Activated naive CD4-positive, alpha-beta T cell treated with Interleukin-2 at 50 U/mL for 16 hours (primary cell): ENCODE data around the gene ZNF107.
A peak's percentile ranks its signal among the peaks of the same experiment; 100 is the strongest.

Experiments used
- DNase-seq: peaks from one replicate; pipeline ENCODE4 v3.0.0-alpha.2; 2020

ZNF107 gene

DNA sequence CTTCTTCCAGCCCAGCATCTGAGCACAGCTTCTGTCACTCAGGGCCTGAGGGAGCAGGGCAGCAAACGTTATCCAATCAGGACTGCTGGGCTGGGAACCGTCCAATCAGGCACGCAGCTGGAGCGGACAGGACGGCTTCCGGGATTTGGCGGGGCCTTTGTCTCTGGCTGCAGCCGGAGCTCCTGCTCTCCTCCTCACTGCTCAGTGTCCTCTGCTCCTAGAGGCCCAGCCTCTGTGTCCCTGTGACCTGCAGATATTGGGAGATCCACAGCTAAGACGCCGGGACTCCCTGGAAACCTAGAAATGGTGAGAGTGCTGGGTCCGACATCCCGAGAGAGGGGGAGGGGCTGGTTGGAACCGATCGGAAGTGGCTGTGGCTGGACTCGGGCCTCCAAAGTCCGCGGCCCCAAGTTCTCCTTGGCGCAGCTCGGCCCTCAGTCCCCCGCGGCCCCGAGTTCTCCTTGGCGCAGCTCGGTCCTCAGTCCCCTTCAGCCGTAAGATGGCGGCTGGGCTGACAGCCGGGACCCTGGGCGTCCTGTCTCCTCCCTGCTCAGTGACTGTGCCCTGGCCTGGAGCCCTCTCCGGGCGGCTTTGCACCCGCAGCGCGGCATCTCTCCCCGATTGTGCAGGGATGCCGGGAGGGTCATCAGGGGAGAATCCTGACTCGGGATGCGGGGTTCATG, at the start of gene ZNF107:
ZNF107 (plus strand) TSS at position 154 of the 683 bp plus-strand sequence; CDS start at position 304, 150 bp downstream.
- peak; percentile 87 for DNase-seq

DNA sequence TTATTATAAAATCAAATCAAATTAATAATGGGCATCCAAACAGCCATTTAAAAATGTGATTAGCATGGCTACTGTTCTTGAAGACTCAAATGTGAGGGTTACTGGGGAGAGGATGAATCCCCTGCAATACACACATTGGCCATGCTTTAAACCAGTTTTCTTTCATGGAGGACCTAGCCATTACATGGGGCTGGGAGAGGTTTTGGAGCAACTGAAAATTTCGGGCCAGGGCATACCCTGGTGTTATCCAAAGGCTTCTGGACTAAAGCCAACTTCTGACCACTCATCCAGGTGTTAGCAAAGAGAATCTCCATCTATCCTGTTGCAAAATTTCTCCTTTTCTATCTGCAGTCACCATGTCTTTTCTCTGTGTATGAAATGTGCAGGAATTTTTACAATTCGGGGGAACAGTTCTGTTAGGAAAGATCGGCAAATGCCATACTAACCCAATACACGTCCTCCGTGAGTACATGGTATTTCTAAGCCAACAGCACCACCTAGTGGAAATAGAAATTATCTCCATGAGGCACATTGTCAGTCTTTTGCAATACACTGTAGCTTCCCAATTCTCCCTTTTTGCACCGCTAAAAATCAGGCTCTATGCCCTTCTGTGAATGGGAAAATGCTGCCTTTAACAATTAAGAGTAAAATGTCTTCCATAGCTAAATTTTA, 47.0 kb upstream of the ZNF107 start:
- no peak for DNase-seq

DNA sequence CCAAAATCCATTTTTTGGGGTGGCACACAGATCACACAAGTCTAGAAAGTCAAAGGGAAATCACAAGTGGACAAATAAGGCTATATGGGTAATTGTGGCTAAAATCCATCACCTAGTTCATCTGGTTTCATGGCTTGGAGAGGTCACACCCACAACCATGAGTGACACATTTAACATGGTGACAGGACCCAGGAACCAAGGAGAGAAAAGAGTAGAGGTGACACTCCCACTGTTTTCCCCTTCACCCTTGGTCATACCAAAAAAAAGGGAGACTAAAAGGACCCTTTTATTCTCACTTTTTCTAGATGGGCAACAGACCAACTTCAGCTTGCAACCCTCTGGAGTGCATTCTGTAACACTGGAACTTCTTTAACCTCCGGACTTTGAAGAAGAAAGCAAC, 46.2 kb upstream of the ZNF107 start:
- no peak for DNase-seq

DNA sequence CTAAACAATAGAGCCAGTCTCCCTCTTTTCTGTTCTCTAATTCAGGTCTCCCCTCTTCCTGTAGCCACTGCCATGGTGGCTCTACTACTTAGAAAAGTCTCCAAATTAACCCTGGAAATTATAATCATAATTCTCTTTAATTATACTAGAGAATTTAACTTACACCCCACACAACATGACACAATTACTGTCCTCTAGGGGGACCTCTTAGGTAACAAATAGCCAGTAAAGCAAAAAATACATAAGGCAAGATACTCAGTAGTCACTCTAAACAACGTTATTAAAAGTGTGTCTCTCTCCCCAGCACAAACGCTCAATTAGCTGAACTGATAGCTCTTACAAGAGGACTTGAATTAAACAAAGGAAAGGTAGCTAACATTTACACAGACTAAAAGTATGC, 44.3 kb upstream of the ZNF107 start:
- no peak for DNase-seq

DNA sequence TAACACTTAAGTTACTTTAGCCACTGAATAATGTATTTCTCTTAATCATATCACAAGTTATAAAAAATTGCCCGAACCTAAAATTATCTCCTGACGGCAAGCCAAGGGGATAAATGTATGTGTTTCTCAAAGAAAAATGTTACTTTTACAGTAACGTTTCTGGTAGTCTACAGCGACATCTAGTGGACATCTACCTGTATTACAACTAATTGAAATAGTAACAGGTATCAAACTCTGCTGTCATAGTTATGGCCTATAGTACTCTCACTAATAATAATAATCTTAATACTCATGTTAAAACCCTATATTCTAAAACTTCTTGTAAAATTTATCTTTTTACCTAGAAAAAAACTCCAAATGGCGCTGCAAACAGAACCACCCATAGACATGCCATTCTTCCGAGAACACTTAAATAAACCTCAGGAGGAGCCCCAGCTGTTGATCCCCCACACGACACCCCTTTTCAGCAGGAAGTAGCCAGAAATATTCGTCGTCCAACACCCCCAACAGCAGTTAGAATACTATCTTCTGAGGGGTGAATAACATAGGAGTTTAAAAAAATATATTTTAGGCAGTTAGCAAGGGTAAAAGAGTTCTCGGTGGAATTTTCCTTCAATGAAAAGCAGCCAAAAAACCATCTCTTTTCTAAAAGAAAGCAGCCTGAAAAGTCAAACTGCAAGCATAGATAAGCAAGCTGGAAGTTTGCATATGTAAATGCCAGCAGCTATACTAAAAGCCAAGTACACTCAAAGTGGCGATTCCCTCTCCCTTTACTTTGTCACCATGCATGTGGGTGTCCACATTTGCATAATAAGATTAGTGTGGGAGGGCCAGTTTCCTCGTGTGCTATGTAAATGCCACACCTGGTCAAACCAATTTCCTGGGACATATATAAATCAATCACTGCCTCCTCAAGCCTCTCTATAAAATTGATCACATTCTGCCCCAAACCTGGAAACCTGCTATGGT, 40.5 kb upstream of the ZNF107 start:
- DNase-seq, result no peak

DNA sequence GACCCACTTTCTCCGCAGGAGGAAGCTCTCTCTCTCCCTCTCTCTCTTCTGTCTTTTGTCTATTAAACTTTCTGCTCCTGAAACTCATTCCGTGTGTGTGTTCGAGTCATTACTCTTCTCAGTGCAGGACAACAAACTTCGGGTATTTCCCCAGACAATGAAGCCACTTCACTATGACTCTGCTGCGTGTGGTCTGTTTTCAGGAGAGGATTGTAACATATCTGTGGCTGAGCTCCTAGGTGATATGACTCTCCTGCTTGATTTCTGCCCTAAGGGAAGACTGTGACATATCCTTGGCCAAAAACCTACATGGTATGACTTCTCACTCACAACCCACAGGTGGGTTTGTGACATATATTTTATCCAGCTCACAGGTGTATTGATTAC, 39.9 kb upstream of the ZNF107 start:
- no peak for DNase-seq

DNA sequence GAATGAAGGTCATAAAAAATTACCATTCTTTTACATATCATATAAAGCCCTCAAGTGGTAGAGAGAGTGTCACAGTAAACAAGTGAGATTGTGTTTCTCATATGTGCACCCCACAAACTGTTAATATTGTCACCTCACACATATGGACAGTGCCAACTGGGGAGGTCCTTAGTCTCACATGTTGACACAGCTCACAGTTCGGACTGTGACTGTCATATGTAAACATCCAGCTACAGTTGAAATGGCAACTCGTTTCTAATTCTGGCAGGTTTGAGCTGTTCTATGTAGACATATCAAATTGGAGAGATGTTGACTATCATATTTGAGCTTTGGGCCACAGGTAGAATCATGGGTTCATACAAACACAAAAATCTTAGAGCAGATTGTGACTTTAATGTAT, 39.4 kb upstream of the ZNF107 start:
- no peak for DNase-seq

DNA sequence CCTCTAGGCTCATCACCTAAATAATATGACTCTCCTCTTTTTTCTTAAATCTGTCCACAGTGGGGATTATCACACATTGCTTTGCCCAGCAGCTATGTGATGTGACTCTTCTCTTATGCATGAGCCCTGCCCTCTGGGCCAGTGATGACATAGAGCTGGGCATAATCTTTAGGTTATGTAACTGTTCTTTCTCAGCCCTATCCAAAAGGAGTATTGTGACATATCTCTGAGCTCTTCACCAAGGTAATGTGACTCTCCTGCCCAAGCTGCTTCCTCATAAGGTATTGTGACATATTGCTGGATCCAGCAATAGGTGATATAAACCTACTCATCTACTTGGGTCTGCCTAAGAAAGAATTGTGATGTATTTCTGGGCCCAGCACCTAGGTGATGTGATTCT, 37.7 kb upstream of the ZNF107 start:
- DNase-seq, result no peak

DNA sequence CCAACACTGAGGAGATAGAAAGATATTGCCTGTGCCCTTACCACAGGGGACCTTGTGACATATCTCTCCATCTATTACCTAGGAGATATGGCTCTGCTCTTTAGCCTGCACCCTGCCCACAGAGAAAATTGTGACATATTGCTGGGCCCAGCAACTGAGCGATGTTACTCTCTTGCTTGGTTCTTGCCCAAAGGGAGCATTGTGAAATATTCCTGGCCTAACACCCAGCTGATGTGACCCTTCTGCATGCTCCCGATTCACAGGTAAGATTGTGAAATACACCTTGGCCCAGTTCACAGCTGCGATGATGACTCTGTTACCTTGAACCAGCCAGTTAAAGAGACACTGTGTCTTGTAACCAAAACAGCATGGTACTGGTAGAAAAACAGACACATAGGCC, 37.2 kb upstream of the ZNF107 start:
- no peak for DNase-seq

DNA sequence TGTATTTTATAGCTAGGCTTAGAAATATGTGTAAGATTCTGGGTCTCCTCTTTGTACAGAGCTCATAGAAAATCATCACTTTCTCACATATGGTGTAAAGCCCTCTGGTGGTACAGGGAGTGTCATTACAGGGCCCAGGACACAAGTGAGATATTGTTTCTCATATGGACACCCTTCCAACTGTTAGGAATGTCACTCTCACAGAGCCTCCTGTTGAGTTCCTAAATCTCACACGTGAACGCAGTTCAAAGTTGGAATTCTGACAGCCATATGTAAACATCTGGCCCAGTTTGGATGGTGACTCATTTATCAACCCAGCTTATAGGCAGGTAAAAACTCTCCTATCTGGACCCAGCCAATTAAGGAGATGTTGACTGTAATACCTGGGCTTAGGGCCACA, 35.4 kb upstream of the ZNF107 start:
- no peak for DNase-seq

DNA sequence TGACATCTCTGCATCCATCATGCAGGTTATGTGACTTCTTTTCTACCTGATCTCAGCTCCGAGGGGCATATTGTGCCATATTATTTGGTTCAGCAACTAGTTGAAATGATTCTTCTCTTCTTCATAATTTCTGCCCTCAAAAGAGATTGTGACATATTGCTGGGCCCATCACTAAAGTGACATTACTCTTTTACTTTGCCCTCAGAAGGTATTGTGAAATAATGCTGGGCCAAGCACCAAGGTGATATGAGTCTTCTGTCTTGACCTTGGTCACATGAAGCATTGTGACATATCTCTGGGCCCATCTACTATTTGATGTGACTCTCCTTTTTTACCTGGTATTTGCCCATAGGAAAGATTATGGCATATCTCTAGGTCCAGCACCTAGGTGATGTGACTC, 33.9 kb upstream of the ZNF107 start:
- DNase-seq, result no peak

DNA sequence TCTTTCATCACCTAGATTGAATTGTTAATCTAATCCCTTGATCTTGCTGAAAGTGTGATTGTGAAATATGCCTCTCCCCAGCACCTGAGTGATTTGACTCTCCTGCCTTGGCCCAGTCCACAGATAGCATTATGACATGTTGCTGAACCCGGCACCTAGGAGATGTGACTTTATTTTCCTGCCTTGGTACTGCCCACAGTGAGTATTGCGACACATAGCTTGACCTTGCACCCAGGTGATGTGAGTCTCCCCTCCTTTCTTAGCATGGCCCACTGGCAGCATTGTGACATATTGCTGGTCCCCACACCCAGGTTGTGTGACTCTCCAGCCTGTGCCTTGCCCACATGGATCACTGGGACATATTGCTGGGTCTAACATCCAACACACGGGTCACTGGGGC, 32.5 kb upstream of the ZNF107 start:
- DNase-seq, result no peak

DNA sequence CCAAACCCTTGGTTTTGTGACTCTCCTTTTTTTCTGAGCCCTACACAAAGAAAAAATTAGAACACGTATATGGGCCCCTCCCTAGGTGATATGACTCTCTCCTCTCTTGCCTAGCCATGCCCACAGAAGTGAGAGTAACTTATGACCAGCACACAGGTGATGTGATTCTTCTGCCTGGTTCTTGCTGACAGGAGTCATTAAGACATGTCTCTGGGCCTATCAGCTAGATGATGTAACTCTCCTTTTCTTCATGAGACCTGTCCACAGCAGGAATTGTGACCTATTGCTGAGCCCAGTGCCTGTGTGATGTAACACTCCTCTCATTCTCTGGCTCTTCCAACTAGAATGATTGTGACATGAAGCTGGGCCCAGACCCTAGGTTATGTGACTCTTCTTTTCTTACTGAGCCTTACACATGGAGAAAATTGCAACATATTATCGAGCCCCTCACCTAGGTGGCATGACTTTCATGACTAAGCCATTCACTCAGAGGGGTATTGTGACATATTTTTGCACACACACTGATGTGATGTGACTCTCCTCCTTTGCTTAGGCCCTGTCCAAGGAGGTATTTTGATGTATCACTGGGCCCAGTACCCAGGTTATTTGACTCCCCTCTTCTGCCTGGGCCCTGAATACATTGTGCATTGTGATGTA, 31.4 kb upstream of the ZNF107 start:
- DNase-seq, result no peak

DNA sequence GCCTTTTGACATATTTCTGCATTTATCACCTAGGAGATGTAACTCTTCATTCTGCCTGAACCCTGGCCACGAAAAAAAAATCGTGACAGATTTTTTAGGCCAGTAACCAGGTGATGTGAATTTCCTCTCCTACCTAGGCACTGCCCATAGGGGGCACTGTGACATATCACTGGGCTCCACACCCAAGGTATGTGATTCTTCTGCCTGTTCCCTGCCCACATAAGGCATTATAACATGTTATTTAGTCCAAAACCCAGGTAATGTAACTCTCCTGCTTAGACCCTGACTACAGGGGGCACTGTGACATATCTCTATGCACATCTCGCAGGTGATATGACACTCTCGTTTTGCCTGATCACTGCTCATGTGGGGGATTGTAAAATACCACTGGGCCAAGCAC, 29.5 kb upstream of the ZNF107 start:
- no peak for DNase-seq

DNA sequence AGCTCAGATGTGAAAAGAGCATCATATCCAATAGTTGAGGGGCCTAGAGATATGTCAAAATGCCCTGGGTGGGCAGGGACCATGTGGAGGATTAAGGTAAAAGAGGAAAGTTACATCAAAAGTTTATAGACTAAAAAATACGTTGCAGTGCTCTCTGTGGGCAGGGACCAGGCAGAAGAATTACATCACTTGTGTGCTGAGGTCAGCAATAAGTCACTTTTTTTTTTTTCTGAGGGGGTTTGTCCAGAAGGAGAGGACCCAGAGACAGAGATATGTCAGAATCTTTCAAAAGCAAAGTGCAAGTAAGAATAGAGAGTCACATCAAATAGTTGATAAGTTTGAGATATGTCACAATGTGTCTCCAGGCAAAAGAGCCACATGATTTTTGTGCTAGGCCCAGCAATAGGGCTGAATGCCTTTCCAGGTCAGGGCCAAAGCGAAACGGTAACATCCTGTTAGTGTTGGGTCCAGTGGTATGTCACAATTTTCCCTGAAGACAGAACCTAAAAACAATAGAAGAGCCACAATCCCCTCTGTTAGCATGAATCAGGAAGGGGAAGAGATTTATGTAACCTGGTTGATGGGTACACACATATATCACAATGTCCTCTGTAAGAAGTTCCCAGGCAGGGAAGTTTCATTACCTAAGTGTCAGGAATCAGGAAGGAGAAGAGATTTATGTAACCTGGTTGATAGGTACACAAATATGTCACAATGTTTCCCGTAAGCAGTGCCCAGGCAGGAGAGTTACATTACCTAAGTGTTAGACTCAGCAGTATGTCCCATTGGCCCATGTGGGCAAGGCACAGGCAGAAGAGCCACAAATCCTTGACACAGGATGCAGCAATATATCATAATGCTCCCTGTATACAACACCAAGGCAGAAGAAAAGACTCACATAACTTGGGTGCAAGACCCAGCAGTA, 28.1 kb upstream of the ZNF107 start:
- no peak for DNase-seq

DNA sequence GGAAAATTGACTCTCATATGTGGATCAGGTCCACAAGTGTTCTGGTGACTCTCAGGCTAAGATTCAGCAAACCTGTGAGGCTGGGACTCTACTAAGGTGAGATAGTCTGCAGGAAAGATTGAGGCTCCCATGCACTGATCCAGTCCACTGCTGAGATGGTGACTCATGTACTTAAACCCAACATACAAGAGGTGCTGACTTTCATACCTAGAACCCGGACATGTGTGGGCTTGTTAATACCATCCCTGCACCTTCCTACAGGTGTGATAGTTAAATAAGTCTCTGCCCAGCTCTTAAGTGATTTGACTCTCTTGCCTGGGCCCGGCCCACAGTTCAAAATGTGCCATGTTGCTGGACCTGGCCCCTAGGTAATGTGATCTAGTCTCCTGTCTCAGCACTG, 27.1 kb upstream of the ZNF107 start:
- DNase-seq, result no peak

DNA sequence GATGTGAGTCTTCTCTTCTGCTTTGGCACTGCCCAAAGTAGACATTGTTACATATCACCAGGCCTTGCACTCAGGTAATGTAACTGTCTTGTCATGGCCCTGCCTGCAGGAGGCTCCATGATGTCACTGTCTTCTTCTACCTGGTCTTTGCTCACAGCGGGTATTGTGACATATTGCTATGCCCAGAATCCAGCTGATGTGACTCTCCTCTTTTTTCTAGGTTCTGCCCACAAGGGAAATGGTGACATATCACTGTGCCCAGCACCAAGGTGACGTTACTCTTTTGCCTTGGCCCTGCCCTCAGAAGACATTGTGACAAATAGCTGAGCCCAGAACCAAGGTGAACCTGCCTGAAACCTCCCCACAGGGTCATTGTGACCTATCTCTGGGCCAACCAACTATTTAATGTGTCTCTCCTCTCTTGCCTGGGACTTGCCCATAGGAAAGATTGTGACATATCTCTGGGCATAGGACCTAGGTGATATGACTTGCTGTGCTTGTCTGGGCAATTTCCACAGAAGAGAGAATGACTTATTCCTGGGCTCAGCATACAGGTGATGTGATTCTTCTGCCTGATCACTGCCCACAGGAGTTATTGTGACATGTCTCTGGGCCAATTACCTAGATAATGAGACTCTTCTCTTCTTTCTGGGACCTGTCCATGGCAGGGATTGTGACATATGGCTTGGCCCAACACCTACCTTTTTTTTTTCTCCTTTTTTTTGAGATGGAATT, 26.5 kb upstream of the ZNF107 start:
- no peak for DNase-seq

DNA sequence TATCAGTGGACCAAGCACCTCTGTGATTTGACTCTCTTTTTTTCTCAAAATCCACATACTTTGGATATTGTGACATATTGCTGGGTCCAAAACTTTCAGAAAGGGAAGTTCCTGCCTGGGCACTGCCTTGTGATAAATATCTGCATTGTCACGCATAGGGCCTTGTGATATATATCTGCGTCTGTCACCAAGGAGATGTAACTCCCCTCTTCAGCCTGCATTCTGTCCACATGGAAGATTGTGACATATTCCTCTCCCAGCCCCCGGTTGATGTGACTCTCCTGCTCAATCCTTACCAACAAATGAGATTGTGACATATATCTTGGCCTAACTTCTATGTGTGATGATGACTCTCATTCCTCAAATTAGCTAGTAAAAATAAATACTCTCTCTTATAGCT, 25.4 kb upstream of the ZNF107 start:
- no peak for DNase-seq

DNA sequence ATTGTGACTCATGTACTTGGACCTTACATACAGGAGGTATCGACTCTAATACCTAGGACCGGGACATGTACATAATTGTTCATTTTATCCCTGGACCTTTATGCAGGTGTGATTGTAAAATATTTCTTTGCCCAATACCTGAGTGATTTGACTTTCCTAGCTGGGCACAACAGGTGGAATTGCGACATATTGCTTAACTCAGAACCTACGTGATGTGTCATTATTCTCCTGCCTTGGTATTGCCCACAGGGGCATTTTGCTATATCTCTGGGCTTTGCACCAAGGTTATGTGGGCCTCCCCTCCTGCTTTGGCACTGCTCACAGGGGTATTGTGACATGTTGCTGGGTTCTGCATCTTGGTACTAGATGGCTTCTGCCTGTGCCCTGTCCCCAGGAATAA, 23.9 kb upstream of the ZNF107 start:
- no peak for DNase-seq

DNA sequence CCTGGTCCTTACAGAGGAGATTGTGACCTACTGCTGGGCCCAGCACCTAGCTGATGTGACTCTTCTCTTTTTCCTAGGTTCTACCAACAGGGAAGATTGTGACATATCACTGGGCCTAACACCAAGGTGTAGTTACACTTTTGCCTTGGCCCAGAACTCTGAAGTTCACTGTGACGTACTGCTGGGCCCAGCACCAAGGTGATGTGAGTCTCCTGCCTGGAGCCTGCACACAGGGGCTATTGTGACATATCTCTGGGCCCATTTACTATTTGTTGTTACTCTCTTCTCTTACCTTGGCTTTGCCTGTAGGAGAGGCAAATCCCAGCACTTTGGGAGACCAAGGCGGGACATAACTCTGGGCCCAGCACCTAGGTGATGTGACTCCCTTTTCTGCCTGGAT, 23.1 kb upstream of the ZNF107 start:
- DNase-seq, result no peak

DNA sequence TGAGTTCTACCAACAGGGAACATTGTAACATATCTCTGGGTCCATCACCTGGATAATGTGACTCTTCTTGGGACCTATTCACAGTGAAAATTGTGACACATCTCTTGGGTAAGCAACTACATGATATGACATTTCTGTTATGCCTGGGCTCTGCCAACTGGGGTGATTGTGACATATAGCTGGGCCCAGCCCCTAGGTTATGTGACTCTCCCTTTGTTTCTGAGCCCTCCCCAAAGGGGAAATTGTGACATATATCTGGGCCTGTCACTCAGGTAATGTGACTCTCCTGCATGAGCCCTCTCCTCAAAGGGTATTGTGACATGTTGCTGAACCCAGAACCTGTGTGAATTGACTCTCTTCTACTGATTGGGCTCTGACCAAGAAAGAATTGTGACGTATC, 22.4 kb upstream of the ZNF107 start:
- no peak for DNase-seq
